ENCODE measurements around the gene EHBP1L1. TPM values are rescaled to one million over a fixed set of nuclear protein-coding genes. Genes with fewer than 3 reads are reported as not detected.
A peak's percentile ranks its signal among the peaks of the same experiment; 100 is the strongest.
"Not testable (repeated sequence)": the region's sequence is repeated elsewhere in the genome, so short reads cannot be mapped to it uniquely, and the experiment has no call there.

The EHBP1L1 gene
- total RNA-seq, 1 experiment from 2014 or later = 4.7 TPM

- H3K27me3 ChIP-seq (ENCODE audit: control insufficient read depth, insufficient read depth, low read length) = no peaks in the 10 kb centered on the region
- no peak overlapping the region for H3K4me3 ChIP-seq (ENCODE audit: insufficient read depth, low read depth, low read length)
- DNase-seq = no peak
- peaks cover 46% of the 10 kb centered on the region for H3K36me3 ChIP-seq (replicated peaks; ENCODE audit: control insufficient read depth, insufficient read depth, low read length)
These were observed 51.3 kb downstream of the EHBP1L1 start for GRCh38 chr11:65627202-65627601.

GRCh38 chr11:65629579-65629978 is 53.7 kb downstream of the EHBP1L1 start:
- no peak overlapping the region for H3K4me3 ChIP-seq (ENCODE audit: insufficient read depth, low read depth, low read length)
- no peak for DNase-seq
- H3K27me3 ChIP-seq (ENCODE audit: control insufficient read depth, insufficient read depth, low read length) = no peaks in the 10 kb centered on the region
- peaks cover 46% of the 10 kb centered on the region for H3K36me3 ChIP-seq (replicated peaks; ENCODE audit: control insufficient read depth, insufficient read depth, low read length)

- Histone ChIP-seq H3K27me3 (ENCODE audit: control insufficient read depth, insufficient read depth, low read length) (no peaks in the 10 kb centered on the region), H3K36me3 (replicated peaks; ENCODE audit: control insufficient read depth, insufficient read depth, low read length) (peaks cover 51% of the 10 kb centered on the region), H3K4me3 (ENCODE audit: insufficient read depth, low read depth, low read length) (no peak overlapping the region)
- DNase-seq = no peak
These were observed 54.4 kb downstream of the EHBP1L1 start for GRCh38 chr11:65630215-65630614.

- no peak for DNase-seq
- Histone ChIP-seq H3K36me3 (replicated peaks; ENCODE audit: control insufficient read depth, insufficient read depth, low read length) (peaks cover 32% of the 10 kb centered on the region), H3K4me3 (ENCODE audit: insufficient read depth, low read depth, low read length) (no peak overlapping the region), H3K27me3 (ENCODE audit: control insufficient read depth, insufficient read depth, low read length) (no peaks in the 10 kb centered on the region)
These were observed 57.7 kb downstream of the EHBP1L1 start for GRCh38 chr11:65633390-65634108.

- Histone ChIP-seq H3K36me3 (replicated peaks; ENCODE audit: control insufficient read depth, insufficient read depth, low read length) (peaks cover 29% of the 10 kb centered on the region), H3K27me3 (ENCODE audit: control insufficient read depth, insufficient read depth, low read length) (no peaks in the 10 kb centered on the region), H3K4me3 (ENCODE audit: insufficient read depth, low read depth, low read length) (no peak overlapping the region)
- DNase-seq = no peak
These were observed 58.2 kb downstream of the EHBP1L1 start for GRCh38 chr11:65634109-65634436.

- Histone ChIP-seq H3K27me3 (ENCODE audit: control insufficient read depth, insufficient read depth, low read length) (no peaks in the 10 kb centered on the region), H3K36me3 (replicated peaks; ENCODE audit: control insufficient read depth, insufficient read depth, low read length) (peaks cover 26% of the 10 kb centered on the region), H3K4me3 (ENCODE audit: insufficient read depth, low read depth, low read length) (no peak overlapping the region)
- DNase-seq = no peak
These were observed 58.6 kb downstream of the EHBP1L1 start for GRCh38 chr11:65634440-65634839.

- no peak for DNase-seq
- Histone ChIP-seq H3K27me3 (ENCODE audit: control insufficient read depth, insufficient read depth, low read length) (no peaks in the 10 kb centered on the region), H3K4me3 (ENCODE audit: insufficient read depth, low read depth, low read length) (no peak overlapping the region), H3K36me3 (replicated peaks; ENCODE audit: control insufficient read depth, insufficient read depth, low read length) (peaks cover 20% of the 10 kb centered on the region)
These were observed 59.3 kb downstream of the EHBP1L1 start for GRCh38 chr11:65634905-65635731.

GRCh38 chr11:65636108-65637031 is 60.5 kb downstream of the EHBP1L1 start:
- Histone ChIP-seq H3K27me3 (ENCODE audit: control insufficient read depth, insufficient read depth, low read length) (no peaks in the 10 kb centered on the region), H3K36me3 (replicated peaks; ENCODE audit: control insufficient read depth, insufficient read depth, low read length) (peaks cover 15% of the 10 kb centered on the region), H3K4me3 (ENCODE audit: insufficient read depth, low read depth, low read length) (no peak overlapping the region)
- no peak for DNase-seq

GRCh38 chr11:65637032-65637557 is 61.2 kb downstream of the EHBP1L1 start:
- Histone ChIP-seq H3K36me3 (replicated peaks; ENCODE audit: control insufficient read depth, insufficient read depth, low read length) (peaks cover 15% of the 10 kb centered on the region), H3K27me3 (ENCODE audit: control insufficient read depth, insufficient read depth, low read length) (no peaks in the 10 kb centered on the region), H3K4me3 (ENCODE audit: insufficient read depth, low read depth, low read length) (no peak overlapping the region)
- no peak for DNase-seq

- DNase-seq = peak; percentile 98
- H3K4me3 ChIP-seq (ENCODE audit: insufficient read depth, low read depth, low read length) = peak within 1 kb of the TSS; percentile 80
These were observed 62.1 kb downstream of the EHBP1L1 start, which contains the start of gene SIPA1 for GRCh38 chr11:65637794-65638419. Gene SIPA1 (plus strand): TSS chr11:65638101. CDS start chr11:65640922, 2,821 bp downstream.

GRCh38 chr11:65639228-65639597 is 63.4 kb downstream of the EHBP1L1 start:
- DNase-seq; H3K4me3 ChIP-seq (ENCODE audit: insufficient read depth, low read depth, low read length); H3K27me3 ChIP-seq (ENCODE audit: control insufficient read depth, insufficient read depth, low read length): not testable (repeated sequence)

More at GRCh38 chr11:65637794-65638419, 62.1 kb downstream of the EHBP1L1 start, which contains the start of gene SIPA1:
- H3K36me3 ChIP-seq (replicated peaks; ENCODE audit: control insufficient read depth, insufficient read depth, low read length) = peaks cover 15% of the 10 kb centered on the region
- no peaks in the 10 kb centered on the region for H3K27me3 ChIP-seq (ENCODE audit: control insufficient read depth, insufficient read depth, low read length)

GRCh38 chr11:65639623-65640482 is 64.0 kb downstream of the EHBP1L1 start:
- DNase-seq = no peak
- Histone ChIP-seq H3K27me3 (ENCODE audit: control insufficient read depth, insufficient read depth, low read length) (no peaks in the 10 kb centered on the region), H3K36me3 (replicated peaks; ENCODE audit: control insufficient read depth, insufficient read depth, low read length) (peaks cover 10% of the 10 kb centered on the region), H3K4me3 (ENCODE audit: insufficient read depth, low read depth, low read length) (no peak overlapping the region)

More at GRCh38 chr11:65639228-65639597, 63.4 kb downstream of the EHBP1L1 start:
- H3K36me3 ChIP-seq (replicated peaks; ENCODE audit: control insufficient read depth, insufficient read depth, low read length) = peaks cover 11% of the 10 kb centered on the region

Measured in H7 (cell line).